B cell (primary cell): ENCODE measurements around the gene CORO2B. TPM values are rescaled to one million over a fixed set of nuclear protein-coding genes. Genes with fewer than 3 reads are reported as not detected.

Experiments
- ATAC-seq: fragments of 200-7000 bp; cut with Tn5 transposase; one replicate; pipeline ENCODE4 v1.10.0; 2021; ENCODE audit warnings: low read depth, mild to moderate bottlenecking, moderate number of reproducible peaks, moderate library complexity
- CTCF ChIA-PET: fragments of 350-600 bp; sonication (Branson Sonifier 250); formaldehyde crosslinking; loops from one replicate; lab custom pipeline; 2021; ENCODE audit warnings: antibody characterized with exemption, inconsistent platforms; lab: Charles Lee
- POLR2A ChIA-PET: fragments of 350-600 bp; sonication (Branson Sonifier 250); formaldehyde crosslinking; loops from one replicate; lab custom pipeline; 2021; ENCODE audit warnings: antibody characterized with exemption; lab: Charles Lee
- DNase-seq: peaks from one replicate; pipeline ENCODE4 v3.0.0; 2013
- H2AFZ ChIP-seq: 2 replicates; pipeline ENCODE4 v1.6.1; 2012; ENCODE audit warnings: mild to moderate bottlenecking, low read depth, low read length; ENCODE audit not compliant: insufficient read depth, poor library complexity, severe bottlenecking
- H3K27ac ChIP-seq, 2 donors: 1 replicate in 1 of 2; 2 replicates in 1 of 2; pipeline ENCODE4 v1.5.1; 2012 to 2013; ENCODE audit warnings: low read length in 2 of 2, mild to moderate bottlenecking in 2 of 2, moderate library complexity in 1 of 2
- H3K27me3 ChIP-seq, 4 experiments: fragments of 200-600 bp in 1 of 4; sonication (generic) in 1 of 4; replicated peaks in 1 of 4; 1 replicate in 2 of 4; 2 replicates in 2 of 4; pipeline versions ENCODE4 v1.6.1 to v1.7.0; 2013 to 2016; ENCODE audit warnings: low read length in 3 of 4, mild to moderate bottlenecking in 2 of 4, mixed read lengths in 1 of 4, moderate library complexity in 1 of 4; ENCODE audit not compliant: insufficient read depth in 4 of 4, control insufficient read depth in 3 of 4; ENCODE audit errors: control extremely low read depth in 1 of 4
- H3K36me3 ChIP-seq, 2 experiments: replicated peaks in 1 of 2; 1 replicate in 1 of 2; 2 replicates in 1 of 2; pipeline versions ENCODE4 v1.6.1 to v1.7.1; 2013; ENCODE audit warnings: low read length in 1 of 2; ENCODE audit not compliant: insufficient read depth in 2 of 2, control insufficient read depth in 1 of 2; ENCODE audit errors: control extremely low read depth in 1 of 2, extremely low read depth in 1 of 2
- H3K4me1 ChIP-seq, 2 donors: fragments of 200-600 bp in 1 of 2; sonication (generic) in 1 of 2; 1 replicate in 1 of 2; 2 replicates in 1 of 2; pipeline versions ENCODE4 v1.5.1 to v1.6.1; 2013 to 2017; ENCODE audit warnings: low read length in 2 of 2; ENCODE audit not compliant: control insufficient read depth in 2 of 2, insufficient read depth in 2 of 2
- H3K4me2 ChIP-seq: replicated peaks from 2 replicates; pipeline ENCODE3; 2012; ENCODE audit warnings: mild to moderate bottlenecking, low read depth, low read length; ENCODE audit not compliant: poor library complexity, severe bottlenecking
- H3K4me3 ChIP-seq, 5 experiments: fragments of 200-600 bp in 1 of 5; sonication (generic) in 1 of 5; 1 replicate in 3 of 5; 2 replicates in 2 of 5; pipeline versions ENCODE4 v1.5.1 to v1.7.0; 2011 to 2016; ENCODE audit warnings: low read length in 4 of 5, mild to moderate bottlenecking in 4 of 5, low read depth in 2 of 5, control low read depth in 1 of 5, moderate library complexity in 1 of 5; ENCODE audit not compliant: insufficient read depth in 1 of 5; ENCODE audit errors: control extremely low read depth in 1 of 5, extremely low read depth in 1 of 5
- H3K79me2 ChIP-seq: fragments of 200-600 bp; sonication (generic); one replicate; pipeline ENCODE4 v1.6.0; 2016; ENCODE audit warnings: low read length; ENCODE audit not compliant: control insufficient read depth, insufficient read depth
- H3K9ac ChIP-seq: fragments of 200-600 bp; sonication (generic); 2 replicates; pipeline ENCODE4 v1.6.1; 2017; ENCODE audit warnings: mild to moderate bottlenecking, low read length, moderate library complexity
- H3K9me3 ChIP-seq, 3 donors: one replicate each; pipeline versions ENCODE4 v1.6.1 to v1.7.1; 2013; ENCODE audit warnings: low read length in 2 of 3; ENCODE audit not compliant: control insufficient read depth in 2 of 3, insufficient read depth in 1 of 3; ENCODE audit errors: control extremely low read depth in 1 of 3
- H4K20me1 ChIP-seq: 2 replicates; pipeline ENCODE4 v1.6.0; 2012; ENCODE audit warnings: mild to moderate bottlenecking, low read length; ENCODE audit not compliant: insufficient read depth, control insufficient read depth, poor library complexity, severe bottlenecking
- H3K27ac Mint-ChIP-seq: one replicate; pipeline ENCODE4 v1.8.0; 2021; ENCODE audit warnings: mixed read lengths
- H3K27me3 Mint-ChIP-seq: one replicate; pipeline ENCODE4 v1.8.0; 2021; ENCODE audit warnings: mixed read lengths
- H3K4me1 Mint-ChIP-seq: one replicate; pipeline ENCODE4 v1.8.0; 2021; ENCODE audit warnings: mixed read lengths
- H3K4me3 Mint-ChIP-seq: one replicate; pipeline ENCODE4 v1.8.0; 2021; ENCODE audit warnings: mixed read lengths
- H3K9me3 Mint-ChIP-seq: one replicate; pipeline ENCODE4 v1.8.0; 2022; ENCODE audit warnings: mixed read lengths; ENCODE audit not compliant: insufficient read depth
- CTCF ChIP-seq: fragments of 200-600 bp; IDR thresholded peaks from one replicate; pipeline ENCODE4 v1.8.0; 2022; ENCODE audit warnings: antibody characterized with exemption, mild to moderate bottlenecking
- EZH2 ChIP-seq: IDR thresholded peaks from 2 replicates; pipeline ENCODE4 v1.6.1; 2012; ENCODE audit warnings: borderline replicate concordance, low read depth, mild to moderate bottlenecking, moderate library complexity, low read length; ENCODE audit not compliant: insufficient read depth, poor library complexity, severe bottlenecking
- WGBS: methylation state at CpG from one replicate; pipeline ENCODE4 v1.1.5; 2013; ENCODE audit warnings: missing lambda C conversion rate; ENCODE audit not compliant: insufficient coverage; 5-methylcytosine and 5-hydroxymethylcytosine counted together
- intact Hi-C: fragments of 100-400 bp; cut with micrococcal nuclease; formaldehyde crosslinking; loops from one replicate; pipeline ENCODE4 v1.10.0; 2022
- polyA plus RNA-seq: library from polyadenylated mRNA; depleted of rRNA; stranded (reverse); fragments of >200 nt; gene quantifications from 2 replicates; pipeline ENCODE4 v1.2.3, GENCODE V29; 2012
- total RNA-seq, 2 donors: library from RNA; stranded (reverse); fragments of 120-200 nt in 1 of 2; gene quantifications; 1 replicate in 1 of 2; 2 replicates in 1 of 2; pipeline versions ENCODE4 v1.2.3 to v1.2.4, GENCODE V29; 2013 to 2022

CORO2B gene
- total and polyA plus RNA-seq, 2 donors (not counting 1 experiment from before 2014, with no cell fraction given): 9.5 to 11.3 TPM

- ChIA-PET POLR2A (no interaction called here), CTCF (interaction anchor here (22.4 kb wide), 1 partner anchor 127 kb away, joined by 409 read pairs; no protein-coding TSS in a partner anchor)
- Histone ChIP-seq H3K36me3 (no peaks in the 10 kb centered on the region), H3K27ac (no peak overlapping the region), H4K20me1 (no peaks in the 10 kb centered on the region), H3K4me3 (no peak overlapping the region), H3K4me1 (peaks cover 7 to 9% of the 10 kb centered on the region in 2 donors), H3K27me3 (peaks cover 0 to 8% (median 3%) of the 10 kb centered on the region in 4 experiments), H2AFZ (no peak overlapping the region), H3K9ac (no peak overlapping the region), H3K4me2 (no peak overlapping the region), H3K9me3 (peaks cover 0 to 4% (median 0%) of the 10 kb centered on the region in 3 donors), H3K79me2 (no peaks in the 10 kb centered on the region)
- 79% methylated on average over 2 of the region's 3 CpGs for WGBS
- intact Hi-C loops: no loop called here
- Mint-ChIP-seq H3K4me3 (no peak overlapping the region), H3K9me3 (no peaks in the 10 kb centered on the region), H3K27me3 (peaks cover 12% of the 10 kb centered on the region), H3K4me1 (peaks cover 3% of the 10 kb centered on the region), H3K27ac (no peak overlapping the region)
- TF ChIP-seq EZH2 (no peak), CTCF (no peak)
- no peak for ATAC-seq
- DNase-seq: no peak
Measured at GRCh38 chr15:68679161-68679560, 100.4 kb downstream of the CORO2B start.

DNA sequence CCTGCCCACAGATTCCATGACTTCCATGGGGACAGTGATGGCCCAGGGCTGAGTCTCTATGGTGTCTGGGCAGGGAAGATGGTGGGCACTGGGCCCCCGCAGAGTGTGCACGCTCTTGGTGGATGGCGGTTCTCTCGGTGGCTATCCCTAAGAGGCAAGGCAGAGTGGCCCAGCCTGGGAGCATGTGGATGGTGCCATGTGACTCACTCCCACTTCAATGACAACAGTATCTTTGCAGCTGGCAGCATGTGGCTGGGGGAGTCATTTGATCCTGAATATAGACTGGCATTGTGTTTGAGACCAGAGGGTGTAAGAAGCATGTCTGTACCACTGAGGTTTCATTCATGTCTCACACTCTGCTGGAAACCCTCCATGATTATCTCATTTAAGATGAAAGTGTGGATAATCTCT, 101.2 kb downstream of the CORO2B start:
- intact Hi-C loops: no loop called here

More for the DNA sequence above, 101.2 kb downstream of the CORO2B start:
- DNase-seq: no peak
- POLR2A ChIA-PET: no interaction called here
- H3K27ac ChIP-seq: no peak overlapping the region
- Mint-ChIP-seq H3K4me1 (no peaks in the 10 kb centered on the region), H3K27ac (no peak overlapping the region), H3K27me3 (peaks cover 9% of the 10 kb centered on the region), H3K9me3 (no peaks in the 10 kb centered on the region), H3K4me3 (no peak overlapping the region)
- peaks cover 0 to 6% (median under 1%) of the 10 kb centered on the region in 4 experiments for H3K27me3 ChIP-seq
- peaks cover 2 to 7% of the 10 kb centered on the region in 2 donors for H3K4me1 ChIP-seq
- H3K4me3 ChIP-seq: no peak overlapping the region
- no peaks in the 10 kb centered on the region for H4K20me1 ChIP-seq
- no peaks in the 10 kb centered on the region for H3K79me2 ChIP-seq
- no peak overlapping the region for H3K4me2 ChIP-seq
- no peak for ATAC-seq
- CTCF ChIA-PET: interaction anchor here (22.4 kb wide), 1 partner anchor 128 kb away, joined by 409 read pairs; no protein-coding TSS in a partner anchor
- peaks cover 0 to 4% (median 0%) of the 10 kb centered on the region in 3 donors for H3K9me3 ChIP-seq
- no peaks in the 10 kb centered on the region for H3K36me3 ChIP-seq
- no peak overlapping the region for H2AFZ ChIP-seq
- H3K9ac ChIP-seq: no peak overlapping the region
- 100% methylated on average over 4 of the region's 4 CpGs for WGBS
- TF ChIP-seq EZH2: no peak
- TF ChIP-seq CTCF: no peak
